Suprapubic skin (tissue), 4 donors: ENCODE measurements around the gene SOHLH1. TPM values are rescaled to one million over a fixed set of nuclear protein-coding genes. Genes with fewer than 3 reads are reported as not detected.

Experiments used
- DNase-seq, 2 donors: peaks; one replicate each; pipeline ENCODE4 v3.0.0-alpha.2; 2019; ENCODE audit warnings: low spot score in 2 of 2
- H3K27ac ChIP-seq: fragments of 200-600 bp; sonication (generic); one replicate; pipeline ENCODE4 v1.5.1; 2019
- H3K27me3 ChIP-seq: fragments of 200-600 bp; sonication (generic); one replicate; pipeline ENCODE4 v1.5.1; 2019
- H3K36me3 ChIP-seq: fragments of 200-600 bp; sonication (generic); one replicate; pipeline ENCODE4 v1.5.1; 2019
- H3K4me1 ChIP-seq: fragments of 200-600 bp; sonication (generic); one replicate; pipeline ENCODE4 v1.5.1; 2019
- H3K4me3 ChIP-seq: fragments of 200-600 bp; sonication (generic); one replicate; pipeline ENCODE4 v1.5.1; 2019; ENCODE audit warnings: mild to moderate bottlenecking
- H3K9me3 ChIP-seq: fragments of 200-600 bp; sonication (generic); one replicate; pipeline ENCODE4 v1.5.1; 2019
- CTCF ChIP-seq, 2 donors: fragments of 200-600 bp in 1 of 2; fragments of 450-650 bp in 1 of 2; sonication (generic) in 1 of 2; IDR thresholded peaks; one replicate each; pipeline ENCODE4 v1.5.1; 2016 to 2019; ENCODE audit warnings: antibody characterized with exemption in 2 of 2, mild to moderate bottlenecking in 1 of 2, moderate library complexity in 1 of 2
- EP300 ChIP-seq: sonication (generic); formaldehyde crosslinking; IDR thresholded peaks from one replicate; pipeline ENCODE4 v1.6.1; 2017; ENCODE audit warnings: antibody characterized with exemption
- POLR2A ChIP-seq, 2 donors: fragments of 450-650 bp; IDR thresholded peaks; one replicate each; pipeline ENCODE4 v1.6.1; 2017; ENCODE audit warnings: antibody characterized with exemption in 2 of 2, mild to moderate bottlenecking in 2 of 2, moderate library complexity in 2 of 2
- POLR2AphosphoS5 ChIP-seq, 3 donors: sonication (generic); formaldehyde crosslinking; IDR thresholded peaks; one replicate each; pipeline ENCODE4 v1.6.1; 2017; ENCODE audit warnings: antibody characterized with exemption in 3 of 3
- whole genome bisulfite sequencing: methylation state at CpG from one replicate; pipeline ENCODE4 v1.1.5; 2018; 5-methylcytosine and 5-hydroxymethylcytosine counted together
- total RNA-seq, 4 donors: library from RNA; depleted of rRNA; stranded (reverse); fragments of >200 nt; gene quantifications; one replicate each; pipeline ENCODE4 v1.1.0, GENCODE V29; 2016

SOHLH1 gene
- total RNA-seq, 4 donors from 2014 or later, result not detected

GRCh38 chr9:135712613-135713295 is 13.5 kb upstream of the SOHLH1 start:
- Histone ChIP-seq H3K27me3 (peaks cover 86% of the 10 kb centered on the region), H3K9me3 (no peaks in the 10 kb centered on the region), H3K36me3 (no peaks in the 10 kb centered on the region), H3K4me1 (peaks cover 5% of the 10 kb centered on the region), H3K27ac (no peak overlapping the region), H3K4me3 (no peak overlapping the region)
- WGBS, result 50% methylated on average over 9 of the region's 16 CpGs
- DNase-seq, result no peak
- TF ChIP-seq CTCF (IDR thresholded peaks at IDR 0.05) (no peak), POLR2AphosphoS5 (IDR thresholded peaks at IDR 0.05) (no peak), POLR2A (IDR thresholded peaks at IDR 0.05) (no peak), EP300 (no peak)

GRCh38 chr9:135711881-135712280 is 12.6 kb upstream of the SOHLH1 start:
- H3K9me3 ChIP-seq, result no peaks in the 10 kb centered on the region
- peaks cover 5% of the 10 kb centered on the region for H3K4me1 ChIP-seq
- no peak for TF ChIP-seq EP300
- TF ChIP-seq POLR2AphosphoS5 (IDR thresholded peaks at IDR 0.05), result no peak
- TF ChIP-seq CTCF (IDR thresholded peaks at IDR 0.05), result no peak
- no peak for TF ChIP-seq POLR2A (IDR thresholded peaks at IDR 0.05)
- H3K27ac ChIP-seq, result no peak overlapping the region
- H3K4me3 ChIP-seq, result no peak overlapping the region
- WGBS, result 56% methylated on average over 3 of the region's 10 CpGs
- H3K27me3 ChIP-seq, result peaks cover 84% of the 10 kb centered on the region
- DNase-seq, result no peak
- no peaks in the 10 kb centered on the region for H3K36me3 ChIP-seq

DNA sequence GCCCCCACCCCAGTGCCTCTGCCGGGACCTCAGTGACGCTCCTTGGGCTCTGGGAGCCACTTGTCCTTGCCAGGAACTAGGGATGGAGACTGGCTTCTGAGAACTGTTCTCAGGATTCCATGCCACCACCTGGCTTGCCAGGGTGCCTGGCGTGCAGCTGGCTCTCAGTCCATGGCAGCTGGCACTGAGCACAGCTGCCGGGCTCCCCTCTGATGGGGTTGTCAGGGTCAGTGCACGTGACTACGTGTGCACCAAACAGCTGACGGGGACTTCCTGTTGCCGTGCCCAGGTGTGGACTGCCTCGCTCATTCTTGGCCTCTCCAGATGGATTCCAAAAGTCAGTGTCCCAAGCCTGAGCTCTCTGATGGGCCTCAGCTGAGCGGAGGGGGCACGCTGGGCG is 12.1 kb upstream of the SOHLH1 start:
- Histone ChIP-seq H3K9me3 (no peaks in the 10 kb centered on the region), H3K27ac (no peak overlapping the region), H3K27me3 (peaks cover 84% of the 10 kb centered on the region), H3K4me3 (no peak overlapping the region), H3K36me3 (no peaks in the 10 kb centered on the region), H3K4me1 (peaks cover 5% of the 10 kb centered on the region)
- DNase-seq, result no peak
- TF ChIP-seq EP300, result no peak
- TF ChIP-seq POLR2AphosphoS5 (IDR thresholded peaks at IDR 0.05), result no peak
- TF ChIP-seq CTCF (IDR thresholded peaks at IDR 0.05), result no peak
- TF ChIP-seq POLR2A (IDR thresholded peaks at IDR 0.05), result no peak
- 40% methylated on average over 2 of the region's 12 CpGs for WGBS

DNA sequence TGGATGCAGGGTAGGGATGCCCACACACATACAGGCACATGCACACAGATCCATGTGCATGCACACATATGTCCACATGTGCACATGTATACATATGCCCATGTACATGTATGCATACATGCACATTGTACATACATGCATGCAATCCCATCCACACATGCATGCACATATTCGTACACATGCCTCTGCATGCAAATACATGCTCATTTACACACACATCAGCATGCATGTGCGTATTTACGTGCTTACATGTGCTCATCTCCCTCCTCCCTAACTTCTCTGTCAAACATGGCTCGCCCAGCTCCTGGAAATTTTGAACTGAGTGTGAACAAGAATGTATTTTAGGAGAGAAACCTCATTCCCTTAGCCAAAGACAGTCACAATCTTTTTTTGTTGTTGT is 8.9 kb upstream of the SOHLH1 start:
- WGBS, result 78% methylated on average over 4 of the region's 4 CpGs
- no peaks in the 10 kb centered on the region for H3K4me1 ChIP-seq
- H3K9me3 ChIP-seq, result no peaks in the 10 kb centered on the region
- no peak for DNase-seq
- H3K36me3 ChIP-seq, result no peaks in the 10 kb centered on the region
- H3K4me3 ChIP-seq, result no peak overlapping the region
- H3K27me3 ChIP-seq, result peaks cover 85% of the 10 kb centered on the region
- TF ChIP-seq POLR2AphosphoS5 (IDR thresholded peaks at IDR 0.05) (no peak), POLR2A (IDR thresholded peaks at IDR 0.05) (no peak), CTCF (IDR thresholded peaks at IDR 0.05) (no peak), EP300 (no peak)
- no peak overlapping the region for H3K27ac ChIP-seq

DNA sequence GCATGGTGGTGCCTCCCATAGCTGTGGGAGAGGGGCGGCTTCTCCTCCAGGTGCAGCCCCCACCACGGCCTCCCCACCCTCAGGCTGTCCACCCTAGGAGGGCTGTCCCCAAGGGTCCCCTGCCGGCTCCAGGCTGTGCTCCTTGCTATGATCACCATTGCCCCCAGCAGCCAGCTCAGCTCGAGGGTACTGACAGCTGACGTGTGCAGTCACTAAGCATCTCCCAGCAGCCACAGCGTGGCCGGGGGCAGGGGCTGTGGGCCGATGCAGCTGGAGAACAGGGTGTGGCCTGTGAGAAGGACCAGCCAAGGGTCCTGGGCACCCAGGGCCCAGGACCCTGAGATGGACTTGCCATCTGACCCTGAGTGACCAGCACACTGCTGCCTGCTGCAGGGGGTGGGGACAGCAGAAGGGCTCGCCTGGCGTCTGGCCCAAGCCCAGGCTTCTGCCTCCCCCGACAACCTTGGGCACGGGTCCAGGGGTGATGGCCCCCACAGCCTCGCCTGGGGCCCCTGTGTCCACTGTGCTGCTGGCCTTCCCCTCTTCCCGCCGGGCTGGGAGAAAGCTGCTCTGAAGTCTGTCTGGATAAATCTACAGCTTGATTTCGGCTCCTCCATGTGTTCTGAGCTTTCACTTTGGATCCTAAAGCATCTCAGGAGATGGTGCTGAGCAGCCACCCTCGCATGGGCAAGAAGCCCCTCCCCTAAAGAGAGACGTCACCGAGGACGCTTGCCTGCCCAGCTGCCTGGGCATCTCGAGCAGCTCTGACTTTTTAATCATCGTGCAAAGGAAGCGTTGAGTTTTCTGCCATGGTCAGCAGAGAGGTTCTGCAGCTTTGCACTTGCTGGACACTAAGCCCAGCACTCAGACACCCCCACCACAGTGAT is 8.2 kb upstream of the SOHLH1 start:
- Histone ChIP-seq H3K4me3 (no peak overlapping the region), H3K36me3 (no peaks in the 10 kb centered on the region), H3K27me3 (peaks cover 85% of the 10 kb centered on the region), H3K9me3 (no peaks in the 10 kb centered on the region), H3K4me1 (peaks cover under 1% of the 10 kb centered on the region), H3K27ac (no peak overlapping the region)
- WGBS, result 30% methylated on average over 9 of the region's 23 CpGs
- DNase-seq, result no peak
- TF ChIP-seq POLR2A (IDR thresholded peaks at IDR 0.05), result no peak
- no peak for TF ChIP-seq POLR2AphosphoS5 (IDR thresholded peaks at IDR 0.05)
- TF ChIP-seq CTCF (IDR thresholded peaks at IDR 0.05), result no peak
- no peak for TF ChIP-seq EP300
